NCI-H748 (cell line): ENCODE data around the gene JMJD1C.

Experiments used
- DNase-seq: peaks from one replicate; lab custom pipeline; 2025; ENCODE audit not compliant: unreplicated experiment; lab: John Stamatoyannopoulos, UW

JMJD1C gene

GRCh38 chr10:63437116-63437949 is 28.4 kb downstream of the JMJD1C start:
- no peak for DNase-seq

GRCh38 chr10:63436225-63436624 is 29.6 kb downstream of the JMJD1C start:
- DNase-seq: no peak

- no peak for DNase-seq
Observed at GRCh38 chr10:63434866-63435854, 30.6 kb downstream of the JMJD1C start.

- DNase-seq: no peak
Observed at GRCh38 chr10:63431962-63432797, 33.6 kb downstream of the JMJD1C start.

GRCh38 chr10:63430999-63431356 is 34.8 kb downstream of the JMJD1C start:
- no peak for DNase-seq

- DNase-seq: no peak
Observed at GRCh38 chr10:63430091-63430998, 35.4 kb downstream of the JMJD1C start.

GRCh38 chr10:63429281-63429680 is 36.5 kb downstream of the JMJD1C start:
- DNase-seq: no peak

- no peak for DNase-seq
Observed at GRCh38 chr10:63427013-63427412, 38.8 kb downstream of the JMJD1C start.

- DNase-seq: no peak
Observed at GRCh38 chr10:63425512-63425911, 40.3 kb downstream of the JMJD1C start.

- DNase-seq: no peak
Observed at GRCh38 chr10:63424576-63424975, 41.2 kb downstream of the JMJD1C start.

- no peak for DNase-seq
Observed at GRCh38 chr10:63423494-63423893, 42.3 kb downstream of the JMJD1C start.

- no peak for DNase-seq
Observed at GRCh38 chr10:63421591-63421990, 44.2 kb downstream of the JMJD1C start.

GRCh38 chr10:63416376-63416775 is 49.4 kb downstream of the JMJD1C start:
- DNase-seq: no peak

GRCh38 chr10:63415640-63416244 is 50.0 kb downstream of the JMJD1C start:
- DNase-seq: no peak

- no peak for DNase-seq
Observed at GRCh38 chr10:63414481-63415260, 51.1 kb downstream of the JMJD1C start.

GRCh38 chr10:63413429-63413828 is 52.3 kb downstream of the JMJD1C start:
- DNase-seq: no peak

GRCh38 chr10:63412304-63412703 is 53.5 kb downstream of the JMJD1C start:
- DNase-seq: no peak

- no peak for DNase-seq
Observed at GRCh38 chr10:63410633-63411032, 55.1 kb downstream of the JMJD1C start.
